HG03060 (cell line): ENCODE data around the gene CLRN3.

Experiments used
- ATAC-seq: cut with Tn5 transposase; IDR thresholded peaks from one replicate; pipeline ENCODE4 v1.9.1; 2021; ENCODE audit warnings: low read depth, moderate number of reproducible peaks; ENCODE audit not compliant: unreplicated experiment

The CLRN3 gene

GRCh38 chr10:127851661-127852194 is 41.0 kb downstream of the CLRN3 start:
- ATAC-seq, result no peak

- ATAC-seq, result no peak
These were observed 41.8 kb downstream of the CLRN3 start for GRCh38 chr10:127850944-127851343.

GRCh38 chr10:127849921-127850320 is 42.8 kb downstream of the CLRN3 start:
- no peak for ATAC-seq

- no peak for ATAC-seq
These were observed 43.5 kb downstream of the CLRN3 start for GRCh38 chr10:127849224-127849623.

GRCh38 chr10:127848226-127848625 is 44.5 kb downstream of the CLRN3 start:
- no peak for ATAC-seq

GRCh38 chr10:127845756-127846155 is 47.0 kb downstream of the CLRN3 start:
- no peak for ATAC-seq

GRCh38 chr10:127840884-127841283 is 51.9 kb downstream of the CLRN3 start:
- no peak for ATAC-seq

GRCh38 chr10:127836966-127837365 is 55.8 kb downstream of the CLRN3 start:
- ATAC-seq, result no peak

- ATAC-seq, result no peak
These were observed 56.6 kb downstream of the CLRN3 start for GRCh38 chr10:127836176-127836575.

GRCh38 chr10:127834791-127835190 is 58.0 kb downstream of the CLRN3 start:
- no peak for ATAC-seq

GRCh38 chr10:127834221-127834620 is 58.5 kb downstream of the CLRN3 start:
- no peak for ATAC-seq

- no peak for ATAC-seq
These were observed 58.9 kb downstream of the CLRN3 start for GRCh38 chr10:127833804-127834203.

GRCh38 chr10:127832501-127832900 is 60.2 kb downstream of the CLRN3 start:
- no peak for ATAC-seq

GRCh38 chr10:127830414-127830813 is 62.3 kb downstream of the CLRN3 start:
- ATAC-seq, result no peak
